ENCODE measurements around the gene EXOC3L1.

The EXOC3L1 gene

DNA sequence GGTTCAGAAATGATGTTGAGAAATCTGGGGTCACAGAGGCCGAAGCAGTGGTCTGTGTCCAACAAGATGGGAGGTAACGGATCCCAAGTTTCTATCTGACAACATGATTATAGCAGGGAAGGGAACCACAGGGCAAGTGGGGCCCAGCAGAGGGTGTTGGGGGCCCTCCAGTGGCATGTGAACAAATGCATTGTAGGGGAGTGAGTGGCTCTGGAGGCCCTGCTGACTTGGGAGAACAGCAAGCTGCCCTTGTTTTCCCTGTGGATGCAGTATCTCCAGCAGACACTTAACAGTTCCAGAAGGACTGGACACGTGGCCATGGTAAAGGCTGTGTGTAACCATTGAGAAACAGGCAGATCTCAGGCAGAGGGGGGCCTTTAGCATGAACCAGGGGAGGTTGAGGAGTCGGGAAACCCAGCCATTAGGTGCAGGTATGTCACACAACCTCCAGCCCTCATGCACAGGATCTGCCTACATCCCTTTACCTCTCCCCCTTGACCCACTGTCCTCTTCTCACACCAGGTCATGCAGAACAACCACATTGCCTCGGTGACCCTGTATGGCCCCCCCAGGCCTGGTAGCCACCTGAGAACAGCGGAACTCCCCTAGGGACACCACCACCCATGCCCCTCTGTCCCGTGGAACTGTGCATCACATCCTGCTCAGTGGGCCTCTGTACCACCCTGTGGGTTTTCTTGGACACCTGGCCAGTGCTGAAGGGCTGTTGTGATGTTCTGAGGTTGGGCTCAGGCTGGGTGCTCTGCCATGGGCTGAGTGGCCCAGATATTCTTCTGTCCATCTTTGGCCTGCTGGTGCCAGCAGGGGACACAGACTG lies 43.2 kb downstream of the EXOC3L1 start:
- no peak for DNase-seq

DNA sequence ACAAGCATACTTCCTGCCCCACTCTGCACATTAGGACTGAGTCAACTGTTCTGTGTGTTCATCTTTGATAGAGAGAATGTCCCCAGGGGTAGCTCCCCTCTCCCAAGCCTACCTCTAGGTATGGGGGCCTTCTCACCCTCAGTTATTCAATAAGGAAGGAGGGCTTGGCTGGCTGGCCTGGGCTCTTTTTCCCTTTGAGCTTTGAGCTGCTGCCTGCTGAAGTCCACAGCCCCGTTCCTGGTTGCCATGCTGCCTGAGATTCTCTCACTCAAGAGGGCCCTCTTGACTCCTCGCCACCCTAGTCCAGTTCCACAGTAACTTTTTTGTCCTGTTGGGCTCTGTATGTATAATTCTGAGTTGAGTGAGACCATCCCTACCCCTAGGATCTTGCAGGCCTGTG lies 44.2 kb downstream of the EXOC3L1 start:
- DNase-seq, result no peak

DNA sequence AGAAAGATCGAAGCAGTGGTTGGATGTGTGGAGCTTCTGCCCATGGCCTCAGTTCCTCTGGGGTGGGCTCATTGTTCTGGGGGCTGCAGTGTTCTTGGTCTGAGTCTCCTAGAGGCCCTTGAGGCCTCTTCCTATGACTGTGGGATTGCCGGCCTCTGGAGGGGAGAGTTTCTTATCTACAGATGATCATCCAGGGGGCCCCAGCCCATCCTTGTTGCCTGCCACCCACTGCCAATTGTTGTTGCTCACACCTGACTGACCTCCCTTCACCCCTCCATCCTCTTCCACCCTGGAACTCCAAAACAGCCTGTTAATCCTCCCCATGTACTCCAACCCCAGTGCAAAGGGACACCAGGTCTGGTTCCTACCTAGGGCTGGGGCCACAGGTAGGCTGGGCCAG lies 45.0 kb downstream of the EXOC3L1 start:
- DNase-seq, result no peak

DNA sequence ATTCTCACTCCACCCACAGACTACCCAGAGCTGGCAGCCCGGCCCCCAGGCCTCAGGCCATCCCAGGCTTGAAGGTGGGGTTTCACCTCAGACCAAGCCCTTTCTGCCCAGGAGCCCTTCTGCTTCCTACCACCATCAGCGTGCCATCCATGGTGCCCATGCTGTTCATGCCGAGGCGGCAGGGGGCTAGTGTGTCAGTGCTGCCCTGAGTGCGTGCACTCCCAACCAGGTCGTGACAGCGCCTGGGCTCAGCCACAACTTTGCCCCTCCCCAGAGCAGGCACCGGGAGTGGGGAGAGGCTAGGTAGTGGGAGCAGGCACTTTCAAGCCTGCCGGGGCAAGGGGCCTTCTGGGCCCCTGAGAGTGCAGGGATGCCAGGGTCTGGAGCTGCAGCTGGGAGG lies 47.6 kb downstream of the EXOC3L1 start:
- DNase-seq, result no peak

DNA sequence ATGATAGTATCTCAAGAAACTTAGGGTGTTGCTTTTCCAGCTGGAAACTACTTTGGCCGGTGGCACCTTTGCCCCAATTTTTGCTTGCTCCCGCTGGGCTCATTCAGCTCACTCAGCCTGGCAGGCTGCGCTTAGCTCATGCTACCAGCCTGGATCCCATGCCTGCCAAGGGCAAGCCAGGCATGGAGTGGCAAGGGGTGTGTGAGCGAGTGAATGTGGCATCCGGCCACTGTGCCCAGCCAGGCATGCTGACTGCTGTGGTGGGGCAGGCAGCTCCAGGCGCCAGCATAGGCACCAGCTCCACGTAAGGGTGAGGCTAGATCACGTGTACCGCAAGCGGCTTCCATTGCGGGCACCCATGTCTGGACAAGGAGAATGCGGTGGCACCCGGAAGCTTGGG lies 48.5 kb downstream of the EXOC3L1 start:
- DNase-seq, result no peak

DNA sequence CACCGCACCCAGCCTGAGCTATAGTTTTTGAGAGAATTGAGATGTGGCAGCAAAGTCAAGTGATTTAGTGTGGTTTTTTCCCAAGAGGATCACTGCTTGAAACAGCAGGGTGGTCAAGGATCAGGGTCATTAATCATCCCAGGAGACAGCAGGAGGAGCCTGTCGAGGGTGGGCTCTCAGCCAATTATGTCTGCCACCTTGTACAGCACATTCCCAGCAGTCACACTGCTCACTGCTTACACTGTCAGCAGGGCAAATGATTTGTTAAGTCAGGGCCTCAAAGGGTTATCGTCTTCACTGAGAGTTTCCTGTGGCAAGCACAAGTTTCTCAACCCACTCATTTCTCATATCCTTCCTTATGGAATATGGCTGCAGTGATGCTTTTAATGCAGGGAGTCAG lies 52.3 kb downstream of the EXOC3L1 start:
- no peak for DNase-seq
